HL-60 (cell line): Measurements from ENCODE around the gene RAD9A.

Source experiments
- REST ChIP-seq: IDR thresholded peaks from 2 replicates; pipeline ENCODE4 v1.6.1; 2012; ENCODE audit warnings: low read depth; ENCODE audit not compliant: insufficient replicate concordance
- TF ChIP-seq, protein P1 (sequence below): IDR thresholded peaks from one replicate; pipeline ENCODE4 v1.5.1; 2011; ENCODE audit warnings: low read length, control low read depth, inconsistent platforms; ENCODE audit not compliant: insufficient read depth

DNA sequence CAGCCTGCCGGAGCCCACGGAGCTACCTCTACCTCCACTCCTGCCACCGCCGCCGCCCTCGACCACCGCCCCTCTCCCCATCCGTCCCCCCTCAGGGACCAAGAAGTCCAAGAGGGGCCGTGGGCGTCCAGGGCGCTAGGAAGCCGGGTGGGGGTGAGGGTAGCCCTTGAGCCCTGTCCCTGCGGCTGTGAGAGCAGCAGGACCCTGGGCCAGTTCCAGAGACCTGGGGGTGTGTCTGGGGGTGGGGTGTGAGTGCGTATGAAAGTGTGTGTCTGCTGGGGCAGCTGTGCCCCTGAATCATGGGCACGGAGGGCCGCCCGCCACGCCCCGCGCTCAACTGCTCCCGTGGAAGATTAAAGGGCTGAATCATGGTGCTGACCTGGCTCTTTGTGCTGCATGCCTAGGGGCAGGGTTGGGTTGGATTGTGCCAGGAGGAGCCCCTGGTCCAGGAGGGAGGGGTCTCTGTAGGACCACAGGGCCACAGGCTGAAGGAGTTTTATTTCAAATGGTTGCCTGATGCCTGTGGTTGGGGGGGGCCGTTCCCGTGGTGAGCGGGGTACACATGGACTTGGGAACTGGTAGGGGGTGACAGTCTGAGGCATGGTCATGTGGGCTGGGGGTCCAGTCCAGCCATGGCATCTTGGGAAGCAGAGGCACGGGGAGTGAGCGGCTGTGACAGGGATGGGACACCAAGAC is 43.4 kb downstream of the RAD9A start:
- TF ChIP-seq, protein P1, sequence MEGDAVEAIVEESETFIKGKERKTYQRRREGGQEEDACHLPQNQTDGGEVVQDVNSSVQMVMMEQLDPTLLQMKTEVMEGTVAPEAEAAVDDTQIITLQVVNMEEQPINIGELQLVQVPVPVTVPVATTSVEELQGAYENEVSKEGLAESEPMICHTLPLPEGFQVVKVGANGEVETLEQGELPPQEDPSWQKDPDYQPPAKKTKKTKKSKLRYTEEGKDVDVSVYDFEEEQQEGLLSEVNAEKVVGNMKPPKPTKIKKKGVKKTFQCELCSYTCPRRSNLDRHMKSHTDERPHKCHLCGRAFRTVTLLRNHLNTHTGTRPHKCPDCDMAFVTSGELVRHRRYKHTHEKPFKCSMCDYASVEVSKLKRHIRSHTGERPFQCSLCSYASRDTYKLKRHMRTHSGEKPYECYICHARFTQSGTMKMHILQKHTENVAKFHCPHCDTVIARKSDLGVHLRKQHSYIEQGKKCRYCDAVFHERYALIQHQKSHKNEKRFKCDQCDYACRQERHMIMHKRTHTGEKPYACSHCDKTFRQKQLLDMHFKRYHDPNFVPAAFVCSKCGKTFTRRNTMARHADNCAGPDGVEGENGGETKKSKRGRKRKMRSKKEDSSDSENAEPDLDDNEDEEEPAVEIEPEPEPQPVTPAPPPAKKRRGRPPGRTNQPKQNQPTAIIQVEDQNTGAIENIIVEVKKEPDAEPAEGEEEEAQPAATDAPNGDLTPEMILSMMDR: no peak
- TF ChIP-seq REST: no peak
